ENCODE data around the gene TYROBP.

Gene TYROBP

GRCh38 chr19:35940839-35941238 lies 32.7 kb upstream of the TYROBP start:
- H3K4me3 ChIP-seq (ENCODE audit: insufficient read depth, low read depth, low read length, poor library complexity, severe bottlenecking): no peak overlapping the region
- H3K9me3 ChIP-seq (ENCODE audit: control insufficient read depth, low read length): no peaks in the 10 kb centered on the region
- no peak overlapping the region for H3K27ac ChIP-seq (ENCODE audit: insufficient read depth, low read length, poor library complexity, severe bottlenecking)
- H3K27me3 ChIP-seq (replicated peaks; ENCODE audit: control insufficient read depth, insufficient read depth, low read length, poor library complexity, severe bottlenecking): no peaks in the 10 kb centered on the region
- no peak for DNase-seq
- peaks cover 17% of the 10 kb centered on the region for H3K36me3 ChIP-seq (ENCODE audit: control insufficient read depth, insufficient read depth, low read length)
- H3K4me1 ChIP-seq (ENCODE audit: control insufficient read depth, insufficient read depth, low read length, poor library complexity, severe bottlenecking): peaks cover 22% of the 10 kb centered on the region

- Histone ChIP-seq H3K4me1 (ENCODE audit: control insufficient read depth, insufficient read depth, low read length, poor library complexity, severe bottlenecking) (peaks cover 28% of the 10 kb centered on the region), H3K27ac (ENCODE audit: insufficient read depth, low read length, poor library complexity, severe bottlenecking) (no peak overlapping the region), H3K27me3 (replicated peaks; ENCODE audit: control insufficient read depth, insufficient read depth, low read length, poor library complexity, severe bottlenecking) (no peaks in the 10 kb centered on the region), H3K4me3 (ENCODE audit: insufficient read depth, low read depth, low read length, poor library complexity, severe bottlenecking) (no peak overlapping the region), H3K9me3 (ENCODE audit: control insufficient read depth, low read length) (no peaks in the 10 kb centered on the region), H3K36me3 (ENCODE audit: control insufficient read depth, insufficient read depth, low read length) (peaks cover 17% of the 10 kb centered on the region)
- DNase-seq: no peak
These were observed 32.1 kb upstream of the TYROBP start for GRCh38 chr19:35940078-35940775.

DNA sequence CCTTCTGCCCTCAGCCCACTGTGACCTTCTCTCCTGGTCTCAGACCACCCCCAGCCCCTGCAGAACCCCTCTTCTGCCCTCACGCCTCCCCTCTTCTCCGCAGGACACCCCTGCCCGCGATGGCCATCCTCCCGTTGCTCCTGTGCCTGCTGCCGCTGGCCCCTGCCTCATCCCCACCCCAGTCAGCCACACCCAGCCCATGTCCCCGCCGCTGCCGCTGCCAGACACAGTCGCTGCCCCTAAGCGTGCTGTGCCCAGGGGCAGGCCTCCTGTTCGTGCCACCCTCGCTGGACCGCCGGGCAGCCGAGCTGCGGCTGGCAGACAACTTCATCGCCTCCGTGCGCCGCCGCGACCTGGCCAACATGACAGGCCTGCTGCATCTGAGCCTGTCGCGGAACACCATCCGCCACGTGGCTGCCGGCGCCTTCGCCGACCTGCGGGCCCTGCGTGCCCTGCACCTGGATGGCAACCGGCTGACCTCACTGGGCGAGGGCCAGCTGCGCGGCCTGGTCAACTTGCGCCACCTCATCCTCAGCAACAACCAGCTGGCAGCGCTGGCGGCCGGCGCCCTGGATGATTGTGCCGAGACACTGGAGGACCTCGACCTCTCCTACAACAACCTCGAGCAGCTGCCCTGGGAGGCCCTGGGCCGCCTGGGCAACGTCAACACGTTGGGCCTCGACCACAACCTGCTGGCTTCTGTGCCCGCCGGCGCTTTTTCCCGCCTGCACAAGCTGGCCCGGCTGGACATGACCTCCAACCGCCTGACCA lies 31.4 kb upstream of the TYROBP start:
- Histone ChIP-seq H3K9me3 (ENCODE audit: control insufficient read depth, low read length) (no peaks in the 10 kb centered on the region), H3K36me3 (ENCODE audit: control insufficient read depth, insufficient read depth, low read length) (peaks cover 17% of the 10 kb centered on the region), H3K4me1 (ENCODE audit: control insufficient read depth, insufficient read depth, low read length, poor library complexity, severe bottlenecking) (peaks cover 28% of the 10 kb centered on the region), H3K27me3 (replicated peaks; ENCODE audit: control insufficient read depth, insufficient read depth, low read length, poor library complexity, severe bottlenecking) (no peaks in the 10 kb centered on the region), H3K4me3 (ENCODE audit: insufficient read depth, low read depth, low read length, poor library complexity, severe bottlenecking) (no peak overlapping the region), H3K27ac (ENCODE audit: insufficient read depth, low read length, poor library complexity, severe bottlenecking) (no peak overlapping the region)
- no peak for DNase-seq

GRCh38 chr19:35938282-35939224 lies 30.5 kb upstream of the TYROBP start:
- H3K9me3 ChIP-seq (ENCODE audit: control insufficient read depth, low read length): no peaks in the 10 kb centered on the region
- no peak for DNase-seq
- no peak overlapping the region for H3K27ac ChIP-seq (ENCODE audit: insufficient read depth, low read length, poor library complexity, severe bottlenecking)
- peaks cover 28% of the 10 kb centered on the region for H3K4me1 ChIP-seq (ENCODE audit: control insufficient read depth, insufficient read depth, low read length, poor library complexity, severe bottlenecking)
- H3K27me3 ChIP-seq (replicated peaks; ENCODE audit: control insufficient read depth, insufficient read depth, low read length, poor library complexity, severe bottlenecking): no peaks in the 10 kb centered on the region
- peaks cover 17% of the 10 kb centered on the region for H3K36me3 ChIP-seq (ENCODE audit: control insufficient read depth, insufficient read depth, low read length)
- H3K4me3 ChIP-seq (ENCODE audit: insufficient read depth, low read depth, low read length, poor library complexity, severe bottlenecking): peak overlapping the region; percentile 11

DNA sequence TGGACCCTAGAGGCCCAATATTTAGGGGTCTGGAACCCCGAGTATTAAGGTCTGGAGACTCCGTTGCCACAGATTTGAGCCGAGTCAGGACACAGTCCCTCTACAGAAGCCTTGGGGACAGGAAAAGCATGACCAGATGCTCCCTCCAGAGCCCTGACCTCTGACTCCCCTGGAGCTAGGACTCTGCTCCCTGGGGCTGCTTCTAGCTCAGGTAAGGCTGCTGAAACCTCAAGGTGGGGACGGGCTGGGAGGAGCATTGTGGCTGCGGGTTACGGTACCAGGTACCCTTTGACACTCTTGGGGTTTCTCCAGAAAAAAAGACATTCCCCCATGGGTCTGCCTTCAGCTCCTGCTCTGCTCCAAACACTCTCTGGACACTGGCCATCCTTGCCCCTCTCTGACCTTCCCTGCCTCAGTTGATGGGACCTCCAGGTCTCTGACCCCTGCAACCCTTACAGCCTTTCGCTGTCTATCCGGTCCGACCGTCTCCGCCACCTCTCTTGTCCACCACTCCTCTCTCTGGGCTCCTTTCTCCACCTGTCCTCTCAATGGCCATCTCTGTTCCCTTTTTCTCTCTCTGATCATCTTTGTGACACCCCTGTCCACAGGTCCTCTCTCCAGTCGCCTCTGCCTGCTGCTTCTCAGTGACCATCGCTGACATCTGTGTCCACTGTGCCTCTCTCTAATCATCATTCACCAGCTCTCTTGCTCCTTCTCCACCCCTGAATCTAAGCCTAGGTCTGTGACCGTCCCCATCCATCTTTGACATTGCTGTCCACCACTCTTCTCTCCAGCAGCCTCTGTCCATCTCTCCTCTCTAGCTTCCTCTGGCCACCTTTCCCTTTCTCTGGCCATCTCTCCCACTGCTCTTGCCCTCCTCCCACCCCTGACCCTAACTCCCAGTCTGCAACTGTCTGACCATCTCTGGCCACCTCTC lies 29.5 kb upstream of the TYROBP start:
- no peak for DNase-seq
- H3K27ac ChIP-seq (ENCODE audit: insufficient read depth, low read length, poor library complexity, severe bottlenecking): no peak overlapping the region

GRCh38 chr19:35936738-35937268 lies 28.7 kb upstream of the TYROBP start:
- Histone ChIP-seq H3K27me3 (replicated peaks; ENCODE audit: control insufficient read depth, insufficient read depth, low read length, poor library complexity, severe bottlenecking) (no peaks in the 10 kb centered on the region), H3K36me3 (ENCODE audit: control insufficient read depth, insufficient read depth, low read length) (peaks cover 14% of the 10 kb centered on the region), H3K4me1 (ENCODE audit: control insufficient read depth, insufficient read depth, low read length, poor library complexity, severe bottlenecking) (peaks cover 28% of the 10 kb centered on the region), H3K27ac (ENCODE audit: insufficient read depth, low read length, poor library complexity, severe bottlenecking) (peak overlapping the region; percentile 50), H3K9me3 (ENCODE audit: control insufficient read depth, low read length) (no peaks in the 10 kb centered on the region), H3K4me3 (ENCODE audit: insufficient read depth, low read depth, low read length, poor library complexity, severe bottlenecking) (peak overlapping the region; percentile 74)
- no peak for DNase-seq

More for the DNA sequence above, 29.5 kb upstream of the TYROBP start:
- Histone ChIP-seq H3K4me3 (ENCODE audit: insufficient read depth, low read depth, low read length, poor library complexity, severe bottlenecking) (peak overlapping the region; percentile 74), H3K36me3 (ENCODE audit: control insufficient read depth, insufficient read depth, low read length) (peaks cover 14% of the 10 kb centered on the region), H3K27me3 (replicated peaks; ENCODE audit: control insufficient read depth, insufficient read depth, low read length, poor library complexity, severe bottlenecking) (no peaks in the 10 kb centered on the region), H3K4me1 (ENCODE audit: control insufficient read depth, insufficient read depth, low read length, poor library complexity, severe bottlenecking) (peaks cover 28% of the 10 kb centered on the region), H3K9me3 (ENCODE audit: control insufficient read depth, low read length) (no peaks in the 10 kb centered on the region)

GRCh38 chr19:35935911-35936737 lies 28.0 kb upstream of the TYROBP start, which contains the start of gene LRFN3:
TSS of gene LRFN3 (plus strand) at chr19:35936374. CDS start at chr19:35939426, 3,052 bp downstream.
- Histone ChIP-seq H3K9me3 (ENCODE audit: control insufficient read depth, low read length) (no peaks in the 10 kb centered on the region), H3K4me3 (ENCODE audit: insufficient read depth, low read depth, low read length, poor library complexity, severe bottlenecking) (peak within 1 kb of the TSS; percentile 74), H3K27ac (ENCODE audit: insufficient read depth, low read length, poor library complexity, severe bottlenecking) (peak within 1 kb of the TSS; percentile 62), H3K4me1 (ENCODE audit: control insufficient read depth, insufficient read depth, low read length, poor library complexity, severe bottlenecking) (peaks cover 29% of the 10 kb centered on the region), H3K36me3 (ENCODE audit: control insufficient read depth, insufficient read depth, low read length) (peaks cover 14% of the 10 kb centered on the region), H3K27me3 (replicated peaks; ENCODE audit: control insufficient read depth, insufficient read depth, low read length, poor library complexity, severe bottlenecking) (no peaks in the 10 kb centered on the region)
- peak; percentile 10 to 22 (median 20) for DNase-seq

GRCh38 chr19:35932291-35932936 lies 24.3 kb upstream of the TYROBP start:
- Histone ChIP-seq H3K27me3 (replicated peaks; ENCODE audit: control insufficient read depth, insufficient read depth, low read length, poor library complexity, severe bottlenecking) (no peaks in the 10 kb centered on the region), H3K9me3 (ENCODE audit: control insufficient read depth, low read length) (no peaks in the 10 kb centered on the region), H3K4me3 (ENCODE audit: insufficient read depth, low read depth, low read length, poor library complexity, severe bottlenecking) (no peak overlapping the region), H3K4me1 (ENCODE audit: control insufficient read depth, insufficient read depth, low read length, poor library complexity, severe bottlenecking) (peaks cover 35% of the 10 kb centered on the region), H3K27ac (ENCODE audit: insufficient read depth, low read length, poor library complexity, severe bottlenecking) (no peak overlapping the region), H3K36me3 (ENCODE audit: control insufficient read depth, insufficient read depth, low read length) (no peaks in the 10 kb centered on the region)
- DNase-seq: no peak

Data from effector memory CD4-positive, alpha-beta T cell (primary cell).